HEK293 (cell line): ENCODE measurements around the gene CACNA2D3.

Experiments used
- CTCF ChIA-PET: fragments of 350-600 bp; formaldehyde crosslinking; extraction: SDS; loops from one replicate; lab custom pipeline; 2021; ENCODE audit warnings: antibody characterized with exemption; lab: Yijun Ruan, JAX
- POLR2A ChIA-PET: fragments of 300-600 bp; formaldehyde crosslinking; extraction: SDS; loops from one replicate; lab custom pipeline; 2020; ENCODE audit warnings: antibody characterized with exemption, inconsistent platforms; lab: Yijun Ruan, JAX
- H3K27ac ChIP-seq: fragments of 200-500 bp; sonication (Bioruptor generic); 2 replicates; pipeline ENCODE4 v1.5.1; 2014; ENCODE audit warnings: low read depth, low read length, control low read depth, inconsistent platforms; ENCODE audit errors: extremely low read depth
- H3K36me3 ChIP-seq, 2 experiments: fragments of 200-500 bp in 1 of 2; sonication (Bioruptor generic) in 1 of 2; 1 replicate in 1 of 2; 2 replicates in 1 of 2; pipeline ENCODE4 v1.5.1; 2014 to 2017; ENCODE audit warnings: inconsistent platforms in 2 of 2, low read length in 2 of 2; ENCODE audit not compliant: control insufficient read depth in 2 of 2, insufficient read depth in 1 of 2
- H3K4me1 ChIP-seq: fragments of 200-500 bp; sonication (Bioruptor generic); 2 replicates; pipeline ENCODE4 v1.5.1; 2014; ENCODE audit warnings: mild to moderate bottlenecking, low read length, inconsistent platforms; ENCODE audit not compliant: control insufficient read depth, insufficient read depth
- H3K4me3 ChIP-seq: 2 replicates; pipeline ENCODE4 v1.5.1; 2011; ENCODE audit warnings: low read depth, mild to moderate bottlenecking, control low read depth, low read length, moderate library complexity
- H3K9me3 ChIP-seq: fragments of 200-500 bp; sonication (Bioruptor generic); 2 replicates; pipeline ENCODE4 v1.5.1; 2014; ENCODE audit warnings: low read depth, low read length, inconsistent platforms; ENCODE audit not compliant: control insufficient read depth, insufficient read depth
- GLI4 ChIP-seq: fragments of 450-650 bp; formaldehyde crosslinking; IDR thresholded peaks from 2 replicates; pipeline ENCODE4 v1.5.1; 2016; ENCODE audit warnings: missing biosample characterization, missing genetic modification characterization
- KLF7 ChIP-seq: fragments of 450-650 bp; formaldehyde crosslinking; IDR thresholded peaks from 2 replicates; pipeline ENCODE4 v1.5.1; 2016; ENCODE audit warnings: missing biosample characterization, missing genetic modification characterization, borderline replicate concordance
- MZF1 ChIP-seq: fragments of 450-650 bp; formaldehyde crosslinking; IDR thresholded peaks from 2 replicates; pipeline ENCODE4 v1.5.1; 2017; ENCODE audit warnings: missing biosample characterization, missing genetic modification characterization, borderline replicate concordance
- RBAK ChIP-seq: fragments of 450-650 bp; formaldehyde crosslinking; IDR thresholded peaks from 2 replicates; pipeline ENCODE4 v1.5.1; 2016; ENCODE audit warnings: missing biosample characterization, missing genetic modification characterization
- REST ChIP-seq: fragments of 450-650 bp; formaldehyde crosslinking; IDR thresholded peaks from 2 replicates; pipeline ENCODE4 v1.5.1; 2016; ENCODE audit warnings: missing biosample characterization, missing genetic modification characterization
- SETDB1 ChIP-seq: IDR thresholded peaks from one replicate; pipeline ENCODE4 v1.6.1; 2017; ENCODE audit warnings: mild to moderate bottlenecking, low read length, moderate library complexity, mixed read lengths; ENCODE audit not compliant: insufficient read length
- ZBTB26 ChIP-seq: fragments of 450-650 bp; formaldehyde crosslinking; optimal IDR thresholded peaks from 2 replicates; pipeline ENCODE3; 2016; ENCODE audit warnings: missing biosample characterization, mild to moderate bottlenecking, missing genetic modification characterization
- ZBTB44 ChIP-seq: fragments of 450-650 bp; IDR thresholded peaks from 2 replicates; pipeline ENCODE4 v1.5.1; 2018; ENCODE audit warnings: missing biosample characterization, mild to moderate bottlenecking, missing genetic modification characterization
- ZFP69B ChIP-seq: fragments of 450-650 bp; formaldehyde crosslinking; IDR thresholded peaks from 2 replicates; pipeline ENCODE4 v1.5.1; 2016; ENCODE audit warnings: missing biosample characterization, missing genetic modification characterization
- ZNF157 ChIP-seq: fragments of 450-650 bp; formaldehyde crosslinking; IDR thresholded peaks from 2 replicates; pipeline ENCODE4 v1.5.1; 2016; ENCODE audit warnings: missing biosample characterization, missing genetic modification characterization
- ZNF518A ChIP-seq: fragments of 450-650 bp; formaldehyde crosslinking; conservative IDR thresholded peaks from 2 replicates; pipeline ENCODE4 v1.5.1; 2016; ENCODE audit warnings: low read depth, missing biosample characterization, missing genetic modification characterization
- ZNF571 ChIP-seq: fragments of 450-650 bp; formaldehyde crosslinking; IDR thresholded peaks from 2 replicates; pipeline ENCODE4 v1.5.0; 2017; ENCODE audit warnings: missing biosample characterization, missing genetic modification characterization
- ZNF610 ChIP-seq: fragments of 450-650 bp; formaldehyde crosslinking; IDR thresholded peaks from 2 replicates; pipeline ENCODE4 v1.5.1; 2016; ENCODE audit warnings: missing biosample characterization, missing genetic modification characterization, borderline replicate concordance
- ZNF658 ChIP-seq: fragments of 450-650 bp; formaldehyde crosslinking; IDR thresholded peaks from 2 replicates; pipeline ENCODE4; 2016; ENCODE audit warnings: missing biosample characterization, missing genetic modification characterization
- ZNF670 ChIP-seq: fragments of 450-650 bp; formaldehyde crosslinking; IDR thresholded peaks from 2 replicates; pipeline ENCODE4 v1.5.1; 2016; ENCODE audit warnings: missing biosample characterization, missing genetic modification characterization, low read depth
- ZNF704 ChIP-seq: fragments of 450-650 bp; formaldehyde crosslinking; IDR thresholded peaks from 2 replicates; pipeline ENCODE4 v1.5.1; 2016; ENCODE audit warnings: missing biosample characterization, missing genetic modification characterization
- ZNF707 ChIP-seq: fragments of 450-650 bp; formaldehyde crosslinking; IDR thresholded peaks from 2 replicates; pipeline ENCODE4 v1.5.1; 2016; ENCODE audit warnings: missing biosample characterization, missing genetic modification characterization
- ZSCAN5A ChIP-seq: fragments of 450-650 bp; formaldehyde crosslinking; IDR thresholded peaks from 2 replicates; pipeline ENCODE4 v1.5.1; 2016; ENCODE audit warnings: missing biosample characterization, missing genetic modification characterization

Gene CACNA2D3

GRCh38 chr3:55090746-55091145 is 968.4 kb downstream of the CACNA2D3 start:
- Histone ChIP-seq H3K9me3 (no peaks in the 10 kb centered on the region), H3K36me3 (no peaks in the 10 kb centered on the region), H3K27ac (no peak overlapping the region), H3K4me1 (no peaks in the 10 kb centered on the region), H3K4me3 (no peak overlapping the region)
- TF ChIP-seq ZFP69B (tag by site-specific recombination) = no peak
- TF ChIP-seq ZNF571 = no peak
- TF ChIP-seq GLI4 (tag by site-specific recombination) = no peak
- no peak for TF ChIP-seq ZNF707 (tag by site-specific recombination)
- TF ChIP-seq ZNF157 (tag by site-specific recombination) = no peak
- TF ChIP-seq ZNF658 (tag by site-specific recombination) = no peak
- no peak for TF ChIP-seq ZNF704
- no peak for TF ChIP-seq ZNF610 (tag by site-specific recombination)
- no peak for TF ChIP-seq ZBTB26 (tag by site-specific recombination)
- no peak for TF ChIP-seq ZNF518A
- no peak for TF ChIP-seq ZBTB44 (tag by site-specific recombination)
- TF ChIP-seq RBAK (tag by site-specific recombination) = no peak
- no peak for TF ChIP-seq ZNF670 (tag by site-specific recombination)
- no peak for TF ChIP-seq REST
- no peak for TF ChIP-seq KLF7 (tag by site-specific recombination)
- no peak for TF ChIP-seq SETDB1
- TF ChIP-seq MZF1 (tag by site-specific recombination) = no peak
- TF ChIP-seq ZSCAN5A (tag by site-specific recombination) = no peak
- CTCF ChIA-PET = no interaction called here
- POLR2A ChIA-PET = no interaction called here
